Adrenal gland (tissue), 5 donors: Measurements from ENCODE around the gene SH3BP2.

Experiments used
- CTCF ChIP-seq, 6 experiments: fragments of 450-650 bp in 4 of 6; fragments of 200-600 bp in 2 of 6; sonication (generic) in 1 of 6; IDR thresholded peaks; 1 replicate in 5 of 6; 2 replicates in 1 of 6; pipeline versions ENCODE4 v1.5.1 to v1.8.0; 2016 to 2021; ENCODE audit warnings: antibody characterized with exemption in 6 of 6, mild to moderate bottlenecking in 2 of 6, moderate library complexity in 1 of 6
- POLR2A ChIP-seq, 2 donors: fragments of 450-650 bp; IDR thresholded peaks; one replicate each; pipeline ENCODE4 v1.6.1; 2017; ENCODE audit warnings: antibody characterized with exemption in 2 of 2, mild to moderate bottlenecking in 2 of 2, moderate library complexity in 1 of 2
- donor health status: DM: no; HTN: no; CAD: no.

GRCh38 chr4:2835978-2836377 lies 43.1 kb downstream of the SH3BP2 start:
- TF ChIP-seq CTCF (IDR thresholded peaks at IDR 0.05) (no peak), POLR2A (IDR thresholded peaks at IDR 0.05) (no peak)
